Activated CD4-positive, alpha-beta T cell treated with anti-CD3 and anti-CD28 coated beads, Interleukin-2, amount 10 ng/mL, durations not matched to agents 7 days and 5 days (primary cell): Measurements from ENCODE around the gene AGFG1. TPM values are rescaled to one million over a fixed set of nuclear protein-coding genes. Genes with fewer than 3 reads are reported as not detected.

Experiments
- microRNA-seq: library from miRNA; unstranded; fragments of <30 nt; microRNA quantifications from one replicate; pipeline ENCODE4 v1.2.0, GENCODE V29; 2021; ENCODE audit warnings: borderline microRNAs expressed, borderline replicate concordance
- total RNA-seq, 2 experiments: library from RNA; stranded (reverse); gene quantifications; one replicate each; pipeline ENCODE4 v1.2.3, GENCODE V29; 2021

Gene AGFG1
- total RNA-seq, 2 experiments from 2014 or later, result 59.9 to 80.1 TPM

Small RNA genes lying within 50 kb of the gene (microRNA-seq; reads per million reads assigned to microRNA genes)
- not detected for gene MIR5703

Other genes with a start within 250 kb of the AGFG1 start
- gene MFF, start 146.9 kb upstream of the AGFG1 start, total RNA-seq, result 10 to 100 TPM; 64.5 to 79.4 TPM
- not detected for gene TM4SF20, start 92.8 kb upstream of the AGFG1 start, total RNA-seq
- not detected for gene SCYGR1, start 84.2 kb upstream of the AGFG1 start, total RNA-seq
- gene SCYGR2, start 126.7 kb downstream of the AGFG1 start, total RNA-seq, result not detected
- gene SCYGR3, start 142.7 kb downstream of the AGFG1 start, total RNA-seq, result not detected
- gene SCYGR4, start 145.3 kb downstream of the AGFG1 start, total RNA-seq, result not detected
- gene SCYGR5, start 194.6 kb downstream of the AGFG1 start, total RNA-seq, result not detected
- gene SLC19A3, start 245.9 kb downstream of the AGFG1 start, total RNA-seq, result not detected